Common myeloid progenitor, CD34-positive (primary cell): ENCODE measurements around the gene SLC27A1.
"Not testable (repeated sequence)": the region's sequence is repeated elsewhere in the genome, so short reads cannot be mapped to it uniquely, and the experiment has no call there.

ENCODE experiments used
- CTCF ChIA-PET: fragments of 350-600 bp; sonication (Branson Sonifier 250); formaldehyde crosslinking; loops from one replicate; lab custom pipeline; 2021; ENCODE audit warnings: antibody characterized with exemption; lab: Charles Lee
- POLR2A ChIA-PET: fragments of 350-600 bp; sonication (Branson Sonifier 250); formaldehyde crosslinking; loops from one replicate; lab custom pipeline; 2021; ENCODE audit warnings: antibody characterized with exemption; lab: Charles Lee
- DNase-seq, 3 donors: peaks; one replicate each; pipeline versions ENCODE4 v3.0.0 to v3.0.0-alpha.2; 2013
- H3K27ac ChIP-seq, 2 experiments: 1 replicate in 1 of 2; 2 replicates in 1 of 2; pipeline ENCODE4 v1.7.0; 2013; ENCODE audit warnings: inconsistent platforms in 2 of 2, low read length in 2 of 2, mild to moderate bottlenecking in 2 of 2, low read depth in 1 of 2, moderate library complexity in 1 of 2; ENCODE audit not compliant: severe bottlenecking in 2 of 2, insufficient read depth in 1 of 2, poor library complexity in 1 of 2
- H3K27me3 ChIP-seq, 5 experiments: replicated peaks in 2 of 5; 1 replicate in 3 of 5; 2 replicates in 2 of 5; pipeline versions ENCODE4 v1.6.1 to v1.7.0; 2013; ENCODE audit warnings: low read length in 4 of 5, mild to moderate bottlenecking in 2 of 5, moderate library complexity in 2 of 5, inconsistent platforms in 1 of 5; ENCODE audit not compliant: insufficient read depth in 5 of 5, control insufficient read depth in 4 of 5
- H3K36me3 ChIP-seq, 4 experiments: 1 replicate in 2 of 4; 2 replicates in 2 of 4; pipeline versions ENCODE4 v1.6.1 to v1.7.0; 2013; ENCODE audit warnings: low read length in 3 of 4, control low read depth in 1 of 4, mild to moderate bottlenecking in 1 of 4; ENCODE audit not compliant: control insufficient read depth in 4 of 4, insufficient read depth in 4 of 4
- H3K4me1 ChIP-seq, 4 experiments: 1 replicate in 3 of 4; 2 replicates in 1 of 4; pipeline versions ENCODE4 v1.6.1 to v1.7.1; 2013; ENCODE audit warnings: low read length in 3 of 4, mild to moderate bottlenecking in 3 of 4, control low read depth in 1 of 4, inconsistent platforms in 1 of 4, moderate library complexity in 1 of 4; ENCODE audit not compliant: control insufficient read depth in 4 of 4, insufficient read depth in 4 of 4; ENCODE audit errors: control extremely low read depth in 1 of 4
- H3K4me3 ChIP-seq, 7 experiments: 1 replicate in 4 of 7; 2 replicates in 3 of 7; pipeline versions ENCODE4 v1.5.1 to v1.7.0; 2013; ENCODE audit warnings: mild to moderate bottlenecking in 7 of 7, low read length in 6 of 7, moderate library complexity in 6 of 7, inconsistent platforms in 2 of 7, low read depth in 2 of 7, control low read depth in 1 of 7; ENCODE audit not compliant: insufficient read depth in 4 of 7, control insufficient read depth in 1 of 7; ENCODE audit errors: extremely low read depth in 1 of 7
- H3K9me3 ChIP-seq, 5 experiments: 1 replicate in 4 of 5; 2 replicates in 1 of 5; pipeline versions ENCODE4 v1.6.1 to v1.7.1; 2013; ENCODE audit warnings: low read length in 4 of 5, mild to moderate bottlenecking in 2 of 5, inconsistent platforms in 1 of 5, low read depth in 1 of 5, moderate library complexity in 1 of 5; ENCODE audit not compliant: control insufficient read depth in 4 of 5, insufficient read depth in 2 of 5; ENCODE audit errors: control extremely low read depth in 1 of 5
- WGBS: methylation state at CpG from one replicate; pipeline ENCODE4 v1.1.5; 2013; ENCODE audit not compliant: insufficient coverage; 5-methylcytosine and 5-hydroxymethylcytosine counted together

SLC27A1 gene

GRCh38 chr19:17496337-17496997 is 26.1 kb downstream of the SLC27A1 start:
- POLR2A ChIA-PET: interaction anchor here (0.5 to 1.1 kb wide), 4 partner anchors 14 to 197 kb away, joined by 3 to 7 read pairs (median 4); partner anchors contain the start of gene PGLS

GRCh38 chr19:17497149-17497798 is 26.9 kb downstream of the SLC27A1 start:
- no peak overlapping the region for H3K4me3 ChIP-seq
- peaks cover 0 to 15% (median 8%) of the 10 kb centered on the region in 4 experiments for H3K36me3 ChIP-seq
- no peak for DNase-seq
- POLR2A ChIA-PET: no interaction called here
- no peaks in the 10 kb centered on the region for H3K9me3 ChIP-seq
- no peak overlapping the region for H3K27ac ChIP-seq
- WGBS: 93% methylated on average over 39 of the region's 41 CpGs
- CTCF ChIA-PET: interaction anchor here (0.8 to 3.8 kb wide), 20 partner anchors 10 to 358 kb away, joined by 3 to 27 read pairs (median 6); partner anchors contain the start of genes PGLS and SLC27A1
- H3K4me1 ChIP-seq: peaks cover 0 to 28% (median 25%) of the 10 kb centered on the region in 4 experiments
- H3K27me3 ChIP-seq: no peaks in the 10 kb centered on the region

More at GRCh38 chr19:17496337-17496997, 26.1 kb downstream of the SLC27A1 start:
- CTCF ChIA-PET: interaction anchor here (0.7 to 3.8 kb wide), 32 partner anchors 9 to 359 kb away, joined by 3 to 27 read pairs (median 4); partner anchors contain the start of genes NXNL1, PGLS and SLC27A1
- Histone ChIP-seq H3K36me3 (peaks cover 0 to 15% (median 8%) of the 10 kb centered on the region in 4 experiments), H3K27ac (no peak overlapping the region), H3K9me3 (no peaks in the 10 kb centered on the region), H3K27me3 (no peaks in the 10 kb centered on the region), H3K4me3 (peak overlapping the region in 3 of 7 experiments; percentile 19 to 62 (median 56)), H3K4me1 (peaks cover 0 to 28% (median 25%) of the 10 kb centered on the region in 4 experiments)
- WGBS: 10% methylated on average over 13 of the region's 14 CpGs
- DNase-seq: peak; percentile 89 to 95 (median 92)

- H3K4me3 ChIP-seq, DNase-seq, H3K27me3 ChIP-seq, H3K9me3 ChIP-seq, H3K27ac ChIP-seq, POLR2A ChIA-PET: not testable (repeated sequence)
- H3K4me1 ChIP-seq: peaks cover 0 to 29% (median 25%) of the 10 kb centered on the region in 4 experiments
- WGBS: 96% methylated on average over 6 of the region's 12 CpGs
- CTCF ChIA-PET: interaction anchor here (1.8 to 2.2 kb wide), 3 partner anchors 10 to 48 kb away, joined by 4 to 7 read pairs (median 6); no protein-coding TSS in a partner anchor
- peaks cover 2 to 15% (median 8%) of the 10 kb centered on the region in 4 experiments for H3K36me3 ChIP-seq
These were observed 28.7 kb downstream of the SLC27A1 start for GRCh38 chr19:17499025-17499424.

GRCh38 chr19:17499648-17500446 is 29.5 kb downstream of the SLC27A1 start:
- POLR2A ChIA-PET: interaction anchor here (1.6 kb wide), 1 partner anchor 12 kb away, joined by 6 read pairs; the partner anchor contains the start of gene PGLS
- peak overlapping the region in 1 of 2 experiments; percentile 11 for H3K27ac ChIP-seq
- DNase-seq: peak; percentile 38 to 69 (median 65)
- WGBS: 45% methylated on average over 21 of the region's 21 CpGs
- peaks cover 2 to 17% (median 9%) of the 10 kb centered on the region in 4 experiments for H3K36me3 ChIP-seq
- CTCF ChIA-PET: interaction anchor here (0.9 to 3.0 kb wide), 6 partner anchors 9 to 49 kb away, joined by 3 to 19 read pairs (median 5); partner anchors contain the start of gene PGLS
- H3K27me3 ChIP-seq: no peaks in the 10 kb centered on the region
- H3K4me3 ChIP-seq: peak overlapping the region in 1 of 7 experiments; percentile 9
- H3K9me3 ChIP-seq: no peaks in the 10 kb centered on the region
- peaks cover 0 to 35% (median 25%) of the 10 kb centered on the region in 4 experiments for H3K4me1 ChIP-seq

- peaks cover 0 to 35% (median 25%) of the 10 kb centered on the region in 4 experiments for H3K4me1 ChIP-seq
- CTCF ChIA-PET: interaction anchor here (0.9 to 3.0 kb wide), 6 partner anchors 8 to 50 kb away, joined by 3 to 19 read pairs (median 5); partner anchors contain the start of gene PGLS
- 93% methylated on average over 27 of the region's 27 CpGs for WGBS
- H3K36me3 ChIP-seq: peaks cover 2 to 23% (median 12%) of the 10 kb centered on the region in 4 experiments
- H3K4me3 ChIP-seq: peak overlapping the region in 1 of 7 experiments; percentile 9
- no peak for DNase-seq
- POLR2A ChIA-PET: interaction anchor here (0.8 to 1.6 kb wide), 2 partner anchors 11 to 29 kb away, joined by 5 to 6 read pairs; partner anchors contain the start of gene PGLS
- H3K27ac ChIP-seq: peak overlapping the region in 1 of 2 experiments; percentile 11
- H3K9me3 ChIP-seq: no peaks in the 10 kb centered on the region
- H3K27me3 ChIP-seq: no peaks in the 10 kb centered on the region
These were observed 30.3 kb downstream of the SLC27A1 start for GRCh38 chr19:17500447-17501198.

- Histone ChIP-seq H3K9me3 (no peaks in the 10 kb centered on the region), H3K36me3 (peaks cover 4 to 32% (median 17%) of the 10 kb centered on the region in 4 experiments), H3K4me1 (peaks cover 0 to 28% (median 12%) of the 10 kb centered on the region in 4 experiments), H3K4me3 (no peak overlapping the region), H3K27me3 (no peaks in the 10 kb centered on the region), H3K27ac (no peak overlapping the region)
- POLR2A ChIA-PET: no interaction called here
- CTCF ChIA-PET: no interaction called here
- DNase-seq: no peak
- WGBS: 100% methylated on average over 3 of the region's 6 CpGs
These were observed 32.9 kb downstream of the SLC27A1 start for GRCh38 chr19:17503240-17503639.
